ENCODE measurements around the gene PERCC1. TPM values are rescaled to one million over a fixed set of nuclear protein-coding genes. Genes with fewer than 3 reads are reported as not detected.

The PERCC1 gene
- total RNA-seq: not detected

DNA sequence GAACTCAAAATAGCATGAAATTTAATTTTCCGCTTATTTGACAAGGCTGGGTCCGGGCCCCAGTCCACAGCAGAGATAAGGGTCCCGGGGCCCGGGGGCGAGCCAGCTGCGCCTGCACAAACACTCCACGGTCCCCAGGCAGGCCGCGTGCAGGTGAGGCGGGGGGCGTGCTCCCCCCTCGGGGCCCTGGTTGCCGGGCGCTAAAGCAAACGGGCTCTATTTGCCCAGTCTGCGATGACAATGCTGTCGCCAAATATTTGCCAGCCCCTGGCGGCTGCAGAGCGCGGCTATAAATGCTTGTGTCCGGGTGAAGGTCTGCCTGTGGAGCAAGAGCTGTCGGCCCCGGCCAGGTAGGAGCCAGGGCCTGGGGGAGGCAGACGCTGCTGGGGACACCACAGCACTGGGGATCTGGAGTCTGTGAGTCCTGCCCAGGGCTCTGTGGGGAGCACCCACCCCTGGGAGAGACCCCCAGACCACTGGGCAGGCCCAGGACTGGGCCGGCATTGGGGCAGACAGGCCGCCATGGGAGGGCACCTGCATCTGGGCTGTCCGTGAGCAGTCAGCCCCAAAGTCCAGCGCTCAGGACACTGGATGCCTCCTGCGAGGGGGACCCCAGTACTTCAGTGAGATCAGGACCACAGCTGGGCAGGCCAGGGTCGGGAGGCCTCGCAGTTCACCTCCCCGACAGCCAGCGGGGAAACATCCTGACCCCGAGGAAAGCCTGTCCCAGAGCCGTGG lies at the start of gene PERCC1:
TSS of gene PERCC1 (plus strand) at position 320 of the 738 bp plus-strand sequence. CDS start 1,516 bp downstream, outside the sequence.
- Histone ChIP-seq H3K27me3 (no peaks in the 10 kb centered on the region), H3K36me3 (no peaks in the 10 kb centered on the region), H3K4me1 (no peaks in the 10 kb centered on the region), H3K4me3 (no peak within 1 kb of the TSS), H3K9me3 (no peaks in the 10 kb centered on the region), H3K27ac (no peak within 1 kb of the TSS)
- TF ChIP-seq, protein P1, sequence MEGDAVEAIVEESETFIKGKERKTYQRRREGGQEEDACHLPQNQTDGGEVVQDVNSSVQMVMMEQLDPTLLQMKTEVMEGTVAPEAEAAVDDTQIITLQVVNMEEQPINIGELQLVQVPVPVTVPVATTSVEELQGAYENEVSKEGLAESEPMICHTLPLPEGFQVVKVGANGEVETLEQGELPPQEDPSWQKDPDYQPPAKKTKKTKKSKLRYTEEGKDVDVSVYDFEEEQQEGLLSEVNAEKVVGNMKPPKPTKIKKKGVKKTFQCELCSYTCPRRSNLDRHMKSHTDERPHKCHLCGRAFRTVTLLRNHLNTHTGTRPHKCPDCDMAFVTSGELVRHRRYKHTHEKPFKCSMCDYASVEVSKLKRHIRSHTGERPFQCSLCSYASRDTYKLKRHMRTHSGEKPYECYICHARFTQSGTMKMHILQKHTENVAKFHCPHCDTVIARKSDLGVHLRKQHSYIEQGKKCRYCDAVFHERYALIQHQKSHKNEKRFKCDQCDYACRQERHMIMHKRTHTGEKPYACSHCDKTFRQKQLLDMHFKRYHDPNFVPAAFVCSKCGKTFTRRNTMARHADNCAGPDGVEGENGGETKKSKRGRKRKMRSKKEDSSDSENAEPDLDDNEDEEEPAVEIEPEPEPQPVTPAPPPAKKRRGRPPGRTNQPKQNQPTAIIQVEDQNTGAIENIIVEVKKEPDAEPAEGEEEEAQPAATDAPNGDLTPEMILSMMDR (IDR thresholded peaks at IDR 0.05): peak in 2 of 3 donors; percentile 17 to 45
- TF ChIP-seq POLR2A (IDR thresholded peaks at IDR 0.05): no peak
- intact Hi-C loops (cut with DNase I; ENCODE audit: low total_unique reads): no loop called here
- peak in 1 of 2 donors; percentile 79 for DNase-seq (ENCODE audit: low spot score in 2 of 2)

DNA sequence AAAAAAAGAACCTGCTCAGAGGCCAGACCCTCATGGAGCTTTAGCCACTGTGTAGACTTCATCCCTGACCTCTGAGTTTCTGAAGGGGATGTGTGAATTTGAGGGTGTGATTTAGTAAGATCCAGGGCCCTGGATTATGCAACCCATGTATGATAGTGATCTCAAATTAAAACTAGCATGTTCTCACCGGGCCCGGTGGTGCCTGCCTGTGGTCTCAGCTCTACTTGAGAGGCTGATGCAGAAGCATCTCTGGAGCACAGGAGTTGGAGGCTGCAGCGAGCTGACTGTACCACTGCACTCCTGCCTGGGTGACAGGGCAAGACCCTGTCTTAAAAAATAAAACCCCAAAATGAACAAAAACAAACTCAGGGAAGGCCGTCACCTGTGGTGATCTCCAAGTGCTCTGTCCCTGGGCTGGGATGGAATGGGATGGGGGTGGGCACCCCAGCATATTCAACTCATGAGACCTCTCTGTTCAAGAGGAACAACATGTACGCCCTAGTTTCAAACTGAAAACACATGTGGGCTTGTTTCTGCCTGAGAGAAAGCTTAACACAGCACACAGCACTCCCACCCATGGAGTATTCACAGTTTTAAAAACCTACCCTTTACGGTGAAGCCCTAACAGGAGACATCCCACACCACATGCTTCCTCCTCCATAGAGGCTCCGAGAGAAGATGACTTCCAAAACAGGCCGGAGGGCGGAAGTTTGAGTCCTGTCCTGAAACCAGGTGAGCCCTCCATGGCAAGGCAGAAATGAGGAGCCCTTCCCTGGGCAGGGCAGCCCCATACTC lies 49.1 kb upstream of the PERCC1 start:
- DNase-seq (ENCODE audit: low spot score in 2 of 2): no peak
- Histone ChIP-seq H3K36me3 (peaks cover 7% of the 10 kb centered on the region), H3K9me3 (no peaks in the 10 kb centered on the region), H3K4me3 (no peak overlapping the region), H3K4me1 (peaks cover 0 to 6% of the 10 kb centered on the region in 2 donors), H3K27me3 (no peaks in the 10 kb centered on the region), H3K27ac (no peak overlapping the region)
- intact Hi-C loops (cut with DNase I; ENCODE audit: low total_unique reads): loop anchor here (2.0 kb wide), 1 partner anchor 23 kb away; no protein-coding TSS in a partner anchor
- TF ChIP-seq POLR2AphosphoS5 (IDR thresholded peaks at IDR 0.05): no peak
- no peak for TF ChIP-seq POLR2A (IDR thresholded peaks at IDR 0.05)
- TF ChIP-seq, protein P1 (IDR thresholded peaks at IDR 0.05): no peak

DNA sequence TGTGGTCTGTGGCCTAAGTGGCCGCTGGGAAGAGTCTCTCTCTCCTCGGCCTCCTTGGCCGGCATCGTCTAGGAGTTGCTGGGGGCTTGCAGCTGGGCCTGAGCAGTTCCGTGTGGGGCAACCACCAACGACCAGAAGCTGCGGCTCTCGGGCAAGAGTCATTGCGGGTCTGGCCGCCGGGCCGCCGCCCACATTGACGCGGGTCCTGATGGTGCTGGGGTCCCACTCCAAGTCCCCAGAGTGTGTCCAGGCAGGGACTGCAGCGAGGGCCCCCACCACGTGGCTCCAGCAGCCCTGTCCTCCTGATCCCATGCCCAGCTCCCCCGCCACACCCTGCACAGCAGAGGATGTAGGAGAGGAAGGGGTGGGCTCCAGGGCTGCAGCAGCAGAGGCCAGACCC lies 47.3 kb upstream of the PERCC1 start:
- peaks cover 0 to 6% of the 10 kb centered on the region in 2 donors for H3K4me1 ChIP-seq
- peaks cover 7% of the 10 kb centered on the region for H3K36me3 ChIP-seq
- no peak for DNase-seq (ENCODE audit: low spot score in 2 of 2)
- TF ChIP-seq POLR2AphosphoS5 (IDR thresholded peaks at IDR 0.05) (no peak), POLR2A (IDR thresholded peaks at IDR 0.05) (no peak)
- TF ChIP-seq, protein P1 (IDR thresholded peaks at IDR 0.05): no peak
- H3K9me3 ChIP-seq: no peaks in the 10 kb centered on the region
- H3K4me3 ChIP-seq: no peak overlapping the region
- intact Hi-C loops (cut with DNase I; ENCODE audit: low total_unique reads): no loop called here
- H3K27ac ChIP-seq: no peak overlapping the region
- H3K27me3 ChIP-seq: no peaks in the 10 kb centered on the region

DNA sequence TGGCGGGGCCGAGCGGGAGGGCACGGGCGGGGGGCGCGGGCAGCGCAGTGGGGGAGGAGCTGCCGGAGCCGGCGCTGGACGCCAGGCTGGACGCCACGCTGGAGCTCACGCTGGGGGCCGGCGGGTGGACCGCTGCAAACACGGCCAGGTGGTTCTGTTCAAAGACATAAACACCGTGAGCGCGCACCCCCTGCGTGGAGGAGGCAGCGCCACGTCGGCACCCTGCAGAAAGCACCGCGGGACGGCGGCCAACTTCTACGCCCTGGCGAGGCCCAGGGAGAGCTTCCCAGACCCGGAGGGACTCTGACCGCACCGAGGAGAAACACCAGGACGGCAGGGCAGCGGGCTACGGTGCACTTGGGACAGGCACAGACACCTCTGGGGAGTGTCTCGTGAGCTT lies 45.6 kb upstream of the PERCC1 start:
- Histone ChIP-seq H3K27me3 (no peaks in the 10 kb centered on the region), H3K27ac (no peak overlapping the region), H3K36me3 (peaks cover 7% of the 10 kb centered on the region), H3K4me1 (no peaks in the 10 kb centered on the region), H3K9me3 (no peaks in the 10 kb centered on the region), H3K4me3 (no peak overlapping the region)
- no peak for TF ChIP-seq POLR2A (IDR thresholded peaks at IDR 0.05)
- TF ChIP-seq, protein P1 (IDR thresholded peaks at IDR 0.05): no peak
- TF ChIP-seq POLR2AphosphoS5 (IDR thresholded peaks at IDR 0.05): no peak
- no peak for DNase-seq (ENCODE audit: low spot score in 2 of 2)
- intact Hi-C loops (cut with DNase I; ENCODE audit: low total_unique reads): no loop called here

DNA sequence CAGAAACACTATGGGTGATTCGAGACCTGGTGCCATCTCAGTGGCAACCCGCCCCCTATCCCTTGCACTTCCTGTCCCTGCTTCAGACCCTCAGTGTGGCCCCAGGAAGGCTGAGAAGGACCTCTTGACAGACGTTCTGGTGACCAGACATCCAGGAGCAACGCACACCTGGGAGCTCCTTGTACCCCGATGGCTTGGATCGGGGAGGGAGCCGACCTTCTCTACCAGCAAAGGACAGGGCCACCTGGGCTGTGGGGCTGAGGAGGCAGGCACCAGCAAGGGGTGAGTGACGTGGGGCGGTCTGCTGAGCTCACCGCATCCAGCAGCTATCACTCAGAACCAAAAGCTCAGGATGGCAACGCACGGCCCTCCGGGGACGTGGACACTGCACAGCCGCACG lies 43.5 kb upstream of the PERCC1 start:
- TF ChIP-seq, protein P1 (IDR thresholded peaks at IDR 0.05): no peak
- TF ChIP-seq POLR2AphosphoS5 (IDR thresholded peaks at IDR 0.05) (no peak), POLR2A (IDR thresholded peaks at IDR 0.05) (no peak)
- Histone ChIP-seq H3K27me3 (no peaks in the 10 kb centered on the region), H3K4me3 (no peak overlapping the region), H3K4me1 (no peaks in the 10 kb centered on the region), H3K9me3 (no peaks in the 10 kb centered on the region), H3K36me3 (no peaks in the 10 kb centered on the region), H3K27ac (no peak overlapping the region)
- DNase-seq (ENCODE audit: low spot score in 2 of 2): no peak
- intact Hi-C loops (cut with DNase I; ENCODE audit: low total_unique reads): no loop called here
